Fibroblast of villous mesenchyme (primary cell): ENCODE results near the gene ANKS1B. TPM values are rescaled to one million over a fixed set of nuclear protein-coding genes. Genes with fewer than 3 reads are reported as not detected.

Experiments
- DNase-seq: peaks from one replicate; pipeline ENCODE4 v3.0.0-alpha.2; 2010; ENCODE audit warnings: low read depth
- H3K4me3 ChIP-seq: 2 replicates; pipeline ENCODE4 v1.5.1; 2011; ENCODE audit warnings: low read depth, mild to moderate bottlenecking, low read length
- total RNA-seq: library from RNA; depleted of rRNA; stranded (reverse); fragments of >200 nt; gene quantifications from 2 replicates; pipeline ENCODE4 v1.2.3, GENCODE V29; 2012
- TF ChIP-seq, protein P1 (sequence below): IDR thresholded peaks from 2 replicates; pipeline ENCODE4 v1.5.1; 2012; ENCODE audit warnings: low read depth, mild to moderate bottlenecking, low read length; ENCODE audit not compliant: insufficient read depth

The ANKS1B gene
- total RNA-seq, 1 donor, result 0.86 TPM

- TF ChIP-seq, protein P1, sequence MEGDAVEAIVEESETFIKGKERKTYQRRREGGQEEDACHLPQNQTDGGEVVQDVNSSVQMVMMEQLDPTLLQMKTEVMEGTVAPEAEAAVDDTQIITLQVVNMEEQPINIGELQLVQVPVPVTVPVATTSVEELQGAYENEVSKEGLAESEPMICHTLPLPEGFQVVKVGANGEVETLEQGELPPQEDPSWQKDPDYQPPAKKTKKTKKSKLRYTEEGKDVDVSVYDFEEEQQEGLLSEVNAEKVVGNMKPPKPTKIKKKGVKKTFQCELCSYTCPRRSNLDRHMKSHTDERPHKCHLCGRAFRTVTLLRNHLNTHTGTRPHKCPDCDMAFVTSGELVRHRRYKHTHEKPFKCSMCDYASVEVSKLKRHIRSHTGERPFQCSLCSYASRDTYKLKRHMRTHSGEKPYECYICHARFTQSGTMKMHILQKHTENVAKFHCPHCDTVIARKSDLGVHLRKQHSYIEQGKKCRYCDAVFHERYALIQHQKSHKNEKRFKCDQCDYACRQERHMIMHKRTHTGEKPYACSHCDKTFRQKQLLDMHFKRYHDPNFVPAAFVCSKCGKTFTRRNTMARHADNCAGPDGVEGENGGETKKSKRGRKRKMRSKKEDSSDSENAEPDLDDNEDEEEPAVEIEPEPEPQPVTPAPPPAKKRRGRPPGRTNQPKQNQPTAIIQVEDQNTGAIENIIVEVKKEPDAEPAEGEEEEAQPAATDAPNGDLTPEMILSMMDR, result no peak
- H3K4me3 ChIP-seq, result no peak overlapping the region
- no peak for DNase-seq
Observed at GRCh38 chr12:99746538-99746937, 238.2 kb downstream of the ANKS1B start.

- TF ChIP-seq, protein P1, result no peak
- no peak overlapping the region for H3K4me3 ChIP-seq
- no peak for DNase-seq
Observed at GRCh38 chr12:99745895-99746294, 238.8 kb downstream of the ANKS1B start.

DNA sequence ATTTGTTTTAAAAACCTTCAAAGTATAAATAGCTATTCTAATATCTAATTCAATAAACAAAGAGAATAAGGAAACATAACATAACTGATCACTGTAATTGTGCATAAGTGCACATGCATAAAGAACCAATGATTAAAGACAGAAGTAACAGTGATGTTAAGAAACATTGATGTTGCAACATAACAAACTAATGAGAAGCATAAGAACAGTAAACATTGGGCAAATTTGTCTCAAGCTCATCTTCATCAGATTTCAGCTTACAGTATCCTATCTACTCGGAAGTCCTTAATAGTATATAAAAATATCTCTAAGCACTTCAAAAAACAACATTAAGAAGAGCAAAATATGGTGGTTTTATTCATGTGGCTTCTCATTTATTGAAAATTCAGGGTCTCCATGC is 239.6 kb downstream of the ANKS1B start:
- H3K4me3 ChIP-seq, result no peak overlapping the region
- DNase-seq, result no peak
- TF ChIP-seq, protein P1, result no peak

DNA sequence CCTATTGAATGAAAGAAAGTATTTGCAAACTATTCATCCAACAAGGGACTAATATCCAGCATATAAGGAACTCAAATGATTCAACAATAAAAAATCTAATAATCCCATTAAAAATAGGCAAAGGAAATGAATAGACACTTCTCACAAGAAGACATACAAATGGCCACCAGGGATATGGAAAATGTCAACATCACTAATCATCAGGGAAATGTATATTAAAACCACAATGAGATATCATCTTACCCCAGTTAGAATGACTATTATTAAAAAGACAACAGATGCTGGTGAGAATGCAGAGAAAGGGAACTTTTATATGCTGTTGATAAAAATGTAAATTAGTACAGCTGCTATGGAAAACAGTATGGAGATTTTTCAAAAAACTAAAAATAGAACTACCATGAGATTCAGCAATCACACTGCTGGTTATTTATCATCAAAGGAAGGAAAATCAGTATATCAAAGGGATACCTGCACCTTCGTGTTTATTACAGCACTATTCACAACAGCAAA is 247.9 kb downstream of the ANKS1B start:
- no peak for DNase-seq
- H3K4me3 ChIP-seq, result no peak overlapping the region
- TF ChIP-seq, protein P1, result no peak

DNA sequence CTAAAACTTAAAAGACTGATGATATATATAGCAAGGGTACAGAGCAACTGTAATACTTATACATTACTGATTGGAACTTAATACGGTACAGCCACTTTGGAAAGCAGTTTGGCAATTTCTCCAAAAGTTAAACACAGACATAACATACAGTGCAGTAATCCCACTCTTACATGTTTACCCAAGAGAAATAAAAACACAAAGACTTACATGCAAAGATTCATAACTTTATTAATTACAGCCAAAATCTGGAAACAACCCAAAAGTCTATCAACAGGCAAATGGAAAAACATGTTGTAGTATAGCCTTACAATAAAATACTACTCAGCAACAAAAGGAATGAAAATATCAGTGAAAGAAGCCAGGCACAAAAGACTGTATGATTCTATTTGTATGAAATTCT is 252.6 kb downstream of the ANKS1B start:
- TF ChIP-seq, protein P1, result no peak
- no peak overlapping the region for H3K4me3 ChIP-seq
- DNase-seq, result no peak

DNA sequence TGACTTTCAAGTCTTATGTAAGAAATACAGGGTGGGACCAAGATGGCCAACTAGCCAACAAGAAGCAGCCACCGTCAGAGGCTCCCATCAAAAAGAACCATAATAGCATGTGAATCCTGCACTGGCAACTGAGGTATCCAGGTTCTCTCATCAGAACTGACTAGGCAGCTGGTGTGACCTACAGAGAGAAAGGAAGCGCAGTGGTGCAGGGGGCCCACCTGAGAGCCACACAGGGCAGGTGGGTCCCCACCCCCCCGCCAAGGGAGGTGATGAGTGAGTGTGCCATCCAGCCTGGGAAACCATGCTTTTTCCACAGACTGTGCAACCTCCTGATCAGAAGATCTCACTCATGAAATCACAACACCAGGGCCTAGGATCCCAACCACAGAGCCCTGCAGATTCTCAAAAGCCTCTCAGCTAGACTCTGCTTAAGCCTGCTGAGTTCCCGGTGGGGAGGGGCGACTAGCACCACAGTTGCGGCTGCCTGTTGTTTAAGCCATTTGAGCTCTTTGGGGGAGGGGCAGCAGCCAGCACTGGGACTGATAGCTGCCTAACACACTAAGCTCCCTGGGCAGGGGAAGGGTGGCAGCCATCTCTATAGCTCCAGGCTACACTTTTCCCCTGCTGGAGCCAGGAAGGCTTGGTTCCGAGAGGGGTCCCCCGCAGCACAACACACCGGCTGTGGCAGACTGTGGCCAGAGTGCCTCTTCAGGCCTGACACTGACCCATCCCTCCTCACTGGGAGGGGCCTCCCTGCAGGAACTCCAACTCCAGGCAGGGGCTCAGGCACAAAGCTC is 261.8 kb downstream of the ANKS1B start:
- no peak for DNase-seq
- TF ChIP-seq, protein P1, result no peak
- no peak overlapping the region for H3K4me3 ChIP-seq
